Measurements from ENCODE around the gene GALNT16. TPM values are rescaled to one million over a fixed set of nuclear protein-coding genes. Genes with fewer than 3 reads are reported as not detected.

Gene GALNT16
- total RNA-seq, 4 donors from 2014 or later, result 5.8 to 18.4 (median 10.5) TPM

GRCh38 chr14:69240527-69241173, 19.3 kb upstream of the GALNT16 start:
- intact Hi-C loops (cut with DNase I), result loop anchor here (5.0 kb wide), 3 partner anchors 102 to 222 kb away; no protein-coding TSS in a partner anchor
- no peak for DNase-seq (ENCODE audit: extremely low spot score)
- 84% methylated on average over 9 of the region's 13 CpGs for WGBS
- no peak for TF ChIP-seq CTCF (IDR thresholded peaks at IDR 0.05)
- no peak for TF ChIP-seq POLR2AphosphoS5 (IDR thresholded peaks at IDR 0.05)
- no peak for TF ChIP-seq EP300 (IDR thresholded peaks at IDR 0.05)
- TF ChIP-seq POLR2A (IDR thresholded peaks at IDR 0.05; ENCODE audit: low read depth), result no peak
- Histone ChIP-seq H3K4me1 (peaks cover 0 to 14% (median 11%) of the 10 kb centered on the region in 4 donors), H3K36me3 (peaks cover 35 to 62% (median 57%) of the 10 kb centered on the region in 4 donors), H3K4me3 (no peak overlapping the region), H3K9me3 (no peaks in the 10 kb centered on the region), H3K27ac (replicated peaks in 1 of 4) (no peak overlapping the region), H3K27me3 (no peaks in the 10 kb centered on the region)

- peaks cover 31 to 53% (median 48%) of the 10 kb centered on the region in 4 donors for H3K36me3 ChIP-seq
- no peak overlapping the region for H3K27ac ChIP-seq (replicated peaks in 1 of 4)
- no peaks in the 10 kb centered on the region for H3K9me3 ChIP-seq
- intact Hi-C loops (cut with DNase I), result loop anchor here (5.0 kb wide), 3 partner anchors 101 to 221 kb away; no protein-coding TSS in a partner anchor
- no peaks in the 10 kb centered on the region for H3K27me3 ChIP-seq
- TF ChIP-seq POLR2AphosphoS5 (IDR thresholded peaks at IDR 0.05), result no peak
- TF ChIP-seq EP300 (IDR thresholded peaks at IDR 0.05), result no peak
- no peak for TF ChIP-seq POLR2A (IDR thresholded peaks at IDR 0.05; ENCODE audit: low read depth)
- TF ChIP-seq CTCF (IDR thresholded peaks at IDR 0.05), result no peak
- no peak overlapping the region for H3K4me3 ChIP-seq
- peaks cover 0 to 18% (median 11%) of the 10 kb centered on the region in 4 donors for H3K4me1 ChIP-seq
- DNase-seq (ENCODE audit: extremely low spot score), result no peak
- 76% methylated on average over 2 of the region's 2 CpGs for WGBS
Measured at GRCh38 chr14:69241577-69241976, 18.4 kb upstream of the GALNT16 start.

GRCh38 chr14:69242311-69243224, 17.4 kb upstream of the GALNT16 start:
- intact Hi-C loops (cut with DNase I), result loop anchor here (5.0 kb wide), 3 partner anchors 100 to 220 kb away; no protein-coding TSS in a partner anchor
- Histone ChIP-seq H3K4me3 (no peak overlapping the region), H3K9me3 (no peaks in the 10 kb centered on the region), H3K27ac (replicated peaks in 1 of 4) (peak overlapping the region; percentile 12 to 52 (median 36)), H3K36me3 (peaks cover 22 to 43% (median 38%) of the 10 kb centered on the region in 4 donors), H3K27me3 (no peaks in the 10 kb centered on the region), H3K4me1 (peaks cover under 1 to 27% (median 20%) of the 10 kb centered on the region in 4 donors)
- TF ChIP-seq CTCF (IDR thresholded peaks at IDR 0.05) (peak; percentile 84 to 91 (median 86)), POLR2A (IDR thresholded peaks at IDR 0.05; ENCODE audit: low read depth) (no peak)
- 48% methylated on average over 10 of the region's 10 CpGs for WGBS
- DNase-seq (ENCODE audit: extremely low spot score), result no peak

- H3K27me3 ChIP-seq, result no peaks in the 10 kb centered on the region
- no peak overlapping the region for H3K4me3 ChIP-seq
- no peaks in the 10 kb centered on the region for H3K9me3 ChIP-seq
- no peak for DNase-seq (ENCODE audit: extremely low spot score)
- H3K36me3 ChIP-seq, result peaks cover 5 to 21% (median 18%) of the 10 kb centered on the region in 4 donors
- TF ChIP-seq EP300 (IDR thresholded peaks at IDR 0.05), result no peak
- TF ChIP-seq POLR2AphosphoS5 (IDR thresholded peaks at IDR 0.05), result no peak
- TF ChIP-seq CTCF (IDR thresholded peaks at IDR 0.05), result no peak
- intact Hi-C loops (cut with DNase I), result loop anchor here (5.0 kb wide), 3 partner anchors 97 to 217 kb away; no protein-coding TSS in a partner anchor
- H3K4me1 ChIP-seq, result peaks cover 5 to 39% (median 33%) of the 10 kb centered on the region in 4 donors
- no peak overlapping the region for H3K27ac ChIP-seq (replicated peaks in 1 of 4)
- WGBS, result 91% methylated on average over 3 of the region's 3 CpGs
Measured at GRCh38 chr14:69244946-69245345, 15.0 kb upstream of the GALNT16 start.

Measured in esophagus muscularis mucosa (tissue), 4 donors.